ENCODE data around the gene FARSB. TPM values are rescaled to one million over a fixed set of nuclear protein-coding genes. Genes with fewer than 3 reads are reported as not detected.

Gene FARSB
- total RNA-seq, 1 experiment from 2014 or later, result 36.7 TPM

GRCh38 chr2:222672068-222672401 is 16.1 kb upstream of the FARSB start:
- Histone ChIP-seq H3K27me3 (ENCODE audit: low read length) (no peaks in the 10 kb centered on the region), H3K4me3 (ENCODE audit: low read length) (no peak overlapping the region), H3K27ac (ENCODE audit: low read length) (no peak overlapping the region), H3K36me3 (ENCODE audit: insufficient read depth, low read length) (no peaks in the 10 kb centered on the region), H3K79me2 (ENCODE audit: low read length) (no peaks in the 10 kb centered on the region), H3K9ac (ENCODE audit: low read length) (no peak overlapping the region), H3K9me3 (ENCODE audit: low read length) (no peaks in the 10 kb centered on the region), H3K4me2 (ENCODE audit: low read depth, low read length, poor library complexity, severe bottlenecking) (no peak overlapping the region), H3K4me1 (ENCODE audit: low read length) (no peaks in the 10 kb centered on the region), H3K9me2 (replicated peaks; ENCODE audit: insufficient read depth, low read length) (no peaks in the 10 kb centered on the region), H2AFZ (ENCODE audit: low read length) (no peak overlapping the region), H4K20me1 (ENCODE audit: insufficient read depth, low read depth, low read length) (no peaks in the 10 kb centered on the region)
- DNase-seq, result no peak

GRCh38 chr2:222671259-222672067 is 15.6 kb upstream of the FARSB start, which contains the start of gene MOGAT1:
Gene MOGAT1 (plus strand): TSS chr2:222671658. CDS start chr2:222671786, 128 bp downstream.
- Histone ChIP-seq H3K9me2 (replicated peaks; ENCODE audit: insufficient read depth, low read length) (no peaks in the 10 kb centered on the region), H4K20me1 (ENCODE audit: insufficient read depth, low read depth, low read length) (no peaks in the 10 kb centered on the region), H3K4me3 (ENCODE audit: low read length) (no peak within 1 kb of the TSS), H2AFZ (ENCODE audit: low read length) (no peak within 1 kb of the TSS), H3K27me3 (ENCODE audit: low read length) (no peaks in the 10 kb centered on the region), H3K9me3 (ENCODE audit: low read length) (no peaks in the 10 kb centered on the region), H3K27ac (ENCODE audit: low read length) (no peak within 1 kb of the TSS), H3K4me2 (ENCODE audit: low read depth, low read length, poor library complexity, severe bottlenecking) (no peak within 1 kb of the TSS), H3K9ac (ENCODE audit: low read length) (no peak within 1 kb of the TSS), H3K36me3 (ENCODE audit: insufficient read depth, low read length) (no peaks in the 10 kb centered on the region), H3K79me2 (ENCODE audit: low read length) (no peaks in the 10 kb centered on the region), H3K4me1 (ENCODE audit: low read length) (no peaks in the 10 kb centered on the region)
- no peak for DNase-seq

- H3K79me2 ChIP-seq (ENCODE audit: low read length), result no peaks in the 10 kb centered on the region
- H3K36me3 ChIP-seq (ENCODE audit: insufficient read depth, low read length), result no peaks in the 10 kb centered on the region
- H3K4me1 ChIP-seq (ENCODE audit: low read length), result no peaks in the 10 kb centered on the region
- no peaks in the 10 kb centered on the region for H4K20me1 ChIP-seq (ENCODE audit: insufficient read depth, low read depth, low read length)
- H3K4me3 ChIP-seq (ENCODE audit: low read length), result no peak overlapping the region
- no peak for DNase-seq
- H3K9me2 ChIP-seq (replicated peaks; ENCODE audit: insufficient read depth, low read length), result no peaks in the 10 kb centered on the region
- no peaks in the 10 kb centered on the region for H3K27me3 ChIP-seq (ENCODE audit: low read length)
- no peak overlapping the region for H3K4me2 ChIP-seq (ENCODE audit: low read depth, low read length, poor library complexity, severe bottlenecking)
- no peak overlapping the region for H3K9ac ChIP-seq (ENCODE audit: low read length)
- no peaks in the 10 kb centered on the region for H3K9me3 ChIP-seq (ENCODE audit: low read length)
- no peak overlapping the region for H3K27ac ChIP-seq (ENCODE audit: low read length)
- H2AFZ ChIP-seq (ENCODE audit: low read length), result no peak overlapping the region
These were observed 14.5 kb upstream of the FARSB start for GRCh38 chr2:222670191-222671038.

- H3K4me1 ChIP-seq (ENCODE audit: low read length), result no peaks in the 10 kb centered on the region
- no peaks in the 10 kb centered on the region for H3K79me2 ChIP-seq (ENCODE audit: low read length)
- no peak overlapping the region for H2AFZ ChIP-seq (ENCODE audit: low read length)
- no peak overlapping the region for H3K4me3 ChIP-seq (ENCODE audit: low read length)
- H3K27ac ChIP-seq (ENCODE audit: low read length), result no peak overlapping the region
- H3K9me3 ChIP-seq (ENCODE audit: low read length), result no peaks in the 10 kb centered on the region
- no peaks in the 10 kb centered on the region for H3K27me3 ChIP-seq (ENCODE audit: low read length)
- DNase-seq, result no peak
- no peaks in the 10 kb centered on the region for H4K20me1 ChIP-seq (ENCODE audit: insufficient read depth, low read depth, low read length)
- H3K36me3 ChIP-seq (ENCODE audit: insufficient read depth, low read length), result no peaks in the 10 kb centered on the region
- H3K4me2 ChIP-seq (ENCODE audit: low read depth, low read length, poor library complexity, severe bottlenecking), result no peak overlapping the region
- H3K9me2 ChIP-seq (replicated peaks; ENCODE audit: insufficient read depth, low read length), result no peaks in the 10 kb centered on the region
- no peak overlapping the region for H3K9ac ChIP-seq (ENCODE audit: low read length)
These were observed 13.5 kb upstream of the FARSB start for GRCh38 chr2:222669353-222669752.

DNA sequence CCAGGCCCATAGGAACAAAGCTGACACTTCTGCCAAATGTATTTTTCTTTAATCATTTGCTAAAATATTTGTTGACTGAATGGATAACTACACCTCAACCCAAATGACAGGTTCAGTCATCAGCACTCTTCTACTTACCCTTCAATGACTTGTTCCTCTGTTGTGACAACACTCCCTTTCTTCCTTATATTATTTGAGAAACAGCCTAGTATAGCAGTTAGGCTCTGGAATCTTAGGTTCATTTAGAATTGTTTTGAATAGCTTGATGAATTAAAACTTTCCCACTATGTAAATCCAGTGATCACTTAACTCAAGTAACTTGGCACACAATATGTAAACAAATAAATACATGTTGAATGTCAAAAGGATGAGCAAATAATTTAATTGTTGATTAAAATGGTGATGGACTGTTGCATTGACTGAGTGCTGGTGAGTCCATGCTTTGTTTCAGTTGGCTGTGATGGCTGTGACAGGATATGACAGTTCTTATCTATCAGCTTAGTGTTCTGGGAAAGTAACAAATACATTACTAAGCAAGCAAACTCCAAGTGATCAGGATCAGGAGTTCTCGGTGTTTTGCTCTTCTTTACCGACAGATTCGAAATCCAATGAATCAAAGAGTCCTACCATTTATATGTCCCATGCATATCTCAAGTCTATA is 12.7 kb upstream of the FARSB start:
- Histone ChIP-seq H3K4me3 (ENCODE audit: low read length) (no peak overlapping the region), H3K9ac (ENCODE audit: low read length) (no peak overlapping the region), H3K36me3 (ENCODE audit: insufficient read depth, low read length) (no peaks in the 10 kb centered on the region), H3K27ac (ENCODE audit: low read length) (no peak overlapping the region), H2AFZ (ENCODE audit: low read length) (no peak overlapping the region), H3K79me2 (ENCODE audit: low read length) (no peaks in the 10 kb centered on the region), H3K27me3 (ENCODE audit: low read length) (no peaks in the 10 kb centered on the region), H4K20me1 (ENCODE audit: insufficient read depth, low read depth, low read length) (no peaks in the 10 kb centered on the region), H3K4me1 (ENCODE audit: low read length) (no peaks in the 10 kb centered on the region), H3K9me2 (replicated peaks; ENCODE audit: insufficient read depth, low read length) (no peaks in the 10 kb centered on the region), H3K4me2 (ENCODE audit: low read depth, low read length, poor library complexity, severe bottlenecking) (no peak overlapping the region), H3K9me3 (ENCODE audit: low read length) (no peaks in the 10 kb centered on the region)
- no peak for DNase-seq

DNA sequence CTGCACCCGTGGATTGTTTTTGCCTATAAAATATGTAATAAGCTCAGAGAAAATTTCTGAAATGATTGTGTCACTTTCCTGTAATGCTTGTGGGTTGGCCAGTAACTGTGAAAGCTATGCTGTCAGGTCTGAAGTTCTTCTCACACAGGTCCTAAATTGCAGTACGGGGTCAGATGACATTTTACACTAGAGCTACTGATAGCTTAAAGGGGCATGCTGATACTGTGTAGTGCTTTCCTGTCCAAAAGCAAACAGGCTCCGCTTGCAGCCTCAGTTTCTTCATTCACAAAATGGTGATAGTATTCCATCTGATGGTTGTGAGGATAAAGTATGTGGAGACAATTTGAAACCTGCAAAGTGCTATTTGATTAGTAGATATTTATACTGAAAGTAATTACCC is 7.6 kb upstream of the FARSB start:
- no peak overlapping the region for H3K4me3 ChIP-seq (ENCODE audit: low read length)
- H3K27me3 ChIP-seq (ENCODE audit: low read length), result no peaks in the 10 kb centered on the region
- H3K4me2 ChIP-seq (ENCODE audit: low read depth, low read length, poor library complexity, severe bottlenecking), result no peak overlapping the region
- no peaks in the 10 kb centered on the region for H3K9me3 ChIP-seq (ENCODE audit: low read length)
- no peaks in the 10 kb centered on the region for H3K79me2 ChIP-seq (ENCODE audit: low read length)
- H3K36me3 ChIP-seq (ENCODE audit: insufficient read depth, low read length), result no peaks in the 10 kb centered on the region
- no peaks in the 10 kb centered on the region for H3K9me2 ChIP-seq (replicated peaks; ENCODE audit: insufficient read depth, low read length)
- H3K9ac ChIP-seq (ENCODE audit: low read length), result no peak overlapping the region
- H3K4me1 ChIP-seq (ENCODE audit: low read length), result no peaks in the 10 kb centered on the region
- no peak overlapping the region for H3K27ac ChIP-seq (ENCODE audit: low read length)
- no peaks in the 10 kb centered on the region for H4K20me1 ChIP-seq (ENCODE audit: insufficient read depth, low read depth, low read length)
- H2AFZ ChIP-seq (ENCODE audit: low read length), result no peak overlapping the region
- DNase-seq, result no peak

DNA sequence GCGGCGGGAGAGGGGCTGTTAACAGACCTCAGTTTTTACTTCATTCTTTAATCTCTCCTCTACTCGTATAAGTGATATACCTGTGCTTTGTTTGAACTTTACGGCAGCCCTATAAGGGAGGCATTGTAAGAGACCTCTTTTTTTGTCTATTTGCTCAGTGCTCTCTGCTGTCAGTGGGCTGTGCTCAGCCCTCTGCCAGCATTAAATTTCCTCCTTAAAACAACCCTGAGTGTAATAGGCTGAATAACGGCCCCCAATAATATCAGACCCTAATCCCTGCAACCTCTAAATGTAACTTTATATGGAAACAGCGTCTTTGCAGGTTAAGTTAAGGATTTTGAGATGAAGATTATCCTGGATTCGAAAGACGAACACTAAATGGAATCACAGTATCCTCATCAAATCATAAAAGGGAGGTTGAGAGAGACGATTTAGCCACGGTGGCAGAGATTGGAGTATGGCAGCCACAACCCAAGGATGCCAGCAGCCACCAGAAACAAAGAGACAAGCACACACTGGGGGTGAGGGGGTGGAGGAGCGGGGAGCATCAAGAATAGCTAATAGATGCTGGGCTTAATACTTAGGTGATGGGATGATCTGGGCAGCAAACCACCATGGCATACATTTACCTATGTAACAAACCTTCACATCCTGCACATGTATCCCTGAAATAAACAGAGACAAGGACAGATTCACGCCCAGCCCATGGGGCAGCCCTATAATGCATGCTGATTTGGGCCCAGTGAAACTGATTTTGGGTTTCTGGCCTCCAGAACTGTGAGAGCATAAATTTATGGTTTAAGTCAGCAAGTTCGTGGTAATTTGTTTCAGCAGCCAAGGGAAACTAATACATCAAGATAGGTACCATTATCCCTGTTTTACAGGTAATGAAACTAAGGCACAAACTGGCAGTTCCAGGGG is 894 bp upstream of the FARSB start:
- Histone ChIP-seq H3K9me3 (ENCODE audit: low read length) (no peaks in the 10 kb centered on the region), H3K27ac (ENCODE audit: low read length) (no peak overlapping the region; the same call in 1 of the 2 replicates), H2AFZ (ENCODE audit: low read length) (peak overlapping the region; percentile 97; the same call in 1 of the 2 replicates), H3K27me3 (ENCODE audit: low read length) (no peaks in the 10 kb centered on the region), H3K36me3 (ENCODE audit: insufficient read depth, low read length) (no peaks in the 10 kb centered on the region), H3K9ac (ENCODE audit: low read length) (peak overlapping the region; percentile 98), H4K20me1 (ENCODE audit: insufficient read depth, low read depth, low read length) (peaks cover 9% of the 10 kb centered on the region; the same call in 1 of the 2 replicates), H3K4me2 (ENCODE audit: low read depth, low read length, poor library complexity, severe bottlenecking) (peak overlapping the region; percentile 97), H3K4me3 (ENCODE audit: low read length) (peak overlapping the region; percentile 94), H3K79me2 (ENCODE audit: low read length) (peaks cover 48% of the 10 kb centered on the region), H3K9me2 (replicated peaks; ENCODE audit: insufficient read depth, low read length) (no peaks in the 10 kb centered on the region), H3K4me1 (ENCODE audit: low read length) (peaks cover 34% of the 10 kb centered on the region)
- peak; percentile 61 for DNase-seq
